Measurements from ENCODE around the gene NUP214. TPM values are rescaled to one million over a fixed set of nuclear protein-coding genes. Genes with fewer than 3 reads are reported as not detected.
"Not testable (repeated sequence)": the region's sequence is repeated elsewhere in the genome, so short reads cannot be mapped to it uniquely, and the experiment has no call there.

The NUP214 gene
- total and polyA plus RNA-seq, 2 experiments from 2014 or later = 14.7 to 29.0 TPM

DNA sequence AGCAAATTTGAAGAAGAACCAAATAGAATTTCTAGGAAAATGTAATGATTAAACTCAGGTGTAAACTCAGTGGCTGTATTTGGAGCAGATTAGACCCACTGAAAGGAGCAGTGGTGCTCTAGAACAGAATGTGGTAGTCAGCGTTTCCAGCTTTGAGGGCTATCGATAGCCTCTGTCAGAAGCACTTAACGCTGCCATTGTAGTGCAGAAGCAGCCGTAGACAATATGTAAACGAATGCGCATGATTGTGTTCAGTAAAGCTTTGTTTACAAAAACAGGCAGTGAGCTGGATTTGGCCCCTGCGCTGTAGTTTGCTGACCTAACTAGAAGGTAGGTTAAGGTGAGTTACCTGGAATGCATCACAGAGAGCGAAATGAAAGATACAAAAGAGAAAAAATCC lies 78.9 kb downstream of the NUP214 start:
- Histone ChIP-seq H3K4me1 (ENCODE audit: low read depth) (no peaks in the 10 kb centered on the region), H3K27ac (no peak overlapping the region), H3K27me3 (no peaks in the 10 kb centered on the region), H3K36me3 (peaks cover 19% of the 10 kb centered on the region), H3K4me3 (no peak overlapping the region), H3K9me3 (ENCODE audit: low read depth) (no peaks in the 10 kb centered on the region)
- TF ChIP-seq, protein P1, sequence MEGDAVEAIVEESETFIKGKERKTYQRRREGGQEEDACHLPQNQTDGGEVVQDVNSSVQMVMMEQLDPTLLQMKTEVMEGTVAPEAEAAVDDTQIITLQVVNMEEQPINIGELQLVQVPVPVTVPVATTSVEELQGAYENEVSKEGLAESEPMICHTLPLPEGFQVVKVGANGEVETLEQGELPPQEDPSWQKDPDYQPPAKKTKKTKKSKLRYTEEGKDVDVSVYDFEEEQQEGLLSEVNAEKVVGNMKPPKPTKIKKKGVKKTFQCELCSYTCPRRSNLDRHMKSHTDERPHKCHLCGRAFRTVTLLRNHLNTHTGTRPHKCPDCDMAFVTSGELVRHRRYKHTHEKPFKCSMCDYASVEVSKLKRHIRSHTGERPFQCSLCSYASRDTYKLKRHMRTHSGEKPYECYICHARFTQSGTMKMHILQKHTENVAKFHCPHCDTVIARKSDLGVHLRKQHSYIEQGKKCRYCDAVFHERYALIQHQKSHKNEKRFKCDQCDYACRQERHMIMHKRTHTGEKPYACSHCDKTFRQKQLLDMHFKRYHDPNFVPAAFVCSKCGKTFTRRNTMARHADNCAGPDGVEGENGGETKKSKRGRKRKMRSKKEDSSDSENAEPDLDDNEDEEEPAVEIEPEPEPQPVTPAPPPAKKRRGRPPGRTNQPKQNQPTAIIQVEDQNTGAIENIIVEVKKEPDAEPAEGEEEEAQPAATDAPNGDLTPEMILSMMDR (IDR thresholded peaks at IDR 0.05; ENCODE audit: low read depth, low read length) = no peak
- DNase-seq (ENCODE audit: low read depth in 1 of 2, low spot score in 1 of 2) = no peak

DNA sequence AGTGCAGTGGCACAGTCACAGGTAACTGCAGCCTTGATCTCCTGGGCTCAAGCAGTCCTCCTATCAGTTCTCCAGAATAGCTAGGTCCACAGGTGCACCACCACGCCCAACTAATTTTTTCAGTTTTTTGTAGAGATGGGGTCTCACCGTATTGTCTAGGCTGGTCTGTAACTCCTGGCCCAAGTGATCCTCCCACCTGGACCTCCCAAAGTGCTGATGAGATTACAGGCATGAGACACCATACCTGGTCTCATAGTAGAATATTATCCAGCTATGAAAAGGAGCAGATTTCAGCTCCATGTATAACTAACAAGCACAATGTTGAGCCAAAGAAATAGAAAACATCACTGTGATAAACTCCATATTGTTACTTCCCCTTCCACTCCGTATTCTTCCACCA lies 81.1 kb downstream of the NUP214 start:
- H3K27ac ChIP-seq = no peak overlapping the region
- peaks cover 19% of the 10 kb centered on the region for H3K36me3 ChIP-seq
- H3K4me1 ChIP-seq (ENCODE audit: low read depth) = no peaks in the 10 kb centered on the region
- no peaks in the 10 kb centered on the region for H3K9me3 ChIP-seq (ENCODE audit: low read depth)
- DNase-seq (ENCODE audit: low read depth in 1 of 2, low spot score in 1 of 2) = no peak
- no peaks in the 10 kb centered on the region for H3K27me3 ChIP-seq
- H3K4me3 ChIP-seq = no peak overlapping the region
- TF ChIP-seq, protein P1 (IDR thresholded peaks at IDR 0.05; ENCODE audit: low read depth, low read length) = no peak

DNA sequence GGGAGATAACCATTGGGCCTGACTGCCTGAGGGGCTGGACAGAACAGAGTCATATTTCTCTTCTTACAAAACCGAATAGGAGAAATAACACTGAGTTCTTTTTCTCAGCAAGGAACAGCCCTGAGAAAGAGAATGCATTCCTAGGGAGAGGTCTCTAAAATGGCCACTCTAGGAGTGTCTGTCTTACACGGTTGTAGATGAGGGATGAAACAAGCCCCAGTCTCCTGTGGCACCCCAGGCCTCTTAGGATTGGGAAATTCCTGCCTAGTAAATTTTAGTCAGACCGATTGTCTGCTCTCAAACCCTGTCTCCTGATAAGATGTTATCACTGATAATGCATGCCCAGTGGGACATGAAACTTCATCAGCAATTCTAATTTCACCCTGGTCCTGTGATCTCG lies 86.5 kb downstream of the NUP214 start:
- H3K9me3 ChIP-seq (ENCODE audit: low read depth); H3K27ac ChIP-seq; H3K4me3 ChIP-seq; H3K4me1 ChIP-seq (ENCODE audit: low read depth); H3K27me3 ChIP-seq; DNase-seq (ENCODE audit: low read depth in 1 of 2, low spot score in 1 of 2): not testable (repeated sequence)
- H3K36me3 ChIP-seq = peaks cover 10% of the 10 kb centered on the region

DNA sequence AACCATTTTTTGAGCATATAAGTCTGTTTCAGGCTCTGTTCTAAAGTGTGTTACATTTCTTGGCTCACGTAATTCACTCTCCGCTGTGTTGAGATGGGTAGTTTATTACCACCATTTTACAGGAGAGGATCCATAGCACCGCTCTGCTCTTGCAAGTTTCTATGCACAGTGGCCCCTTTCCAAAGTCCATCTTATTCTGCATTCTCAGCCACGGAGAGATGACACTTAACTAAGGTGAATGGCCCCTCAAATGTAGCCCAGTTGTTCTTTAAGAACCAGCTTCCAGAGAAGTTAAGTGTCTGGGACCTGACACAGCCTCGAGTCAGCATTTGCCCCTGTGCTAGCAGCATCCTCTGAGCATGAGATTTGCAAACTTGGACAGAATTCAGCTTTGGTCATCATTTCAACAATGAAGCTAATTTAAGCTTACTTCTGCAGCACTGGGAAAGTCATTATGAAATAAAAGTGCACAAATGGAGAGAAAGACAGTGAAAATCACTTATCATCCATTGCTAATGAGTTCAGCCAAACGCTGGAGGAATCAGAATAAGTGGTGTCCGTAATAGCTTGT lies 89.0 kb downstream of the NUP214 start:
- TF ChIP-seq, protein P1 (IDR thresholded peaks at IDR 0.05; ENCODE audit: low read depth, low read length) = no peak
- no peak overlapping the region for H3K4me3 ChIP-seq
- H3K27me3 ChIP-seq = no peaks in the 10 kb centered on the region
- no peaks in the 10 kb centered on the region for H3K9me3 ChIP-seq (ENCODE audit: low read depth)
- no peak for DNase-seq (ENCODE audit: low read depth in 1 of 2, low spot score in 1 of 2)
- no peaks in the 10 kb centered on the region for H3K36me3 ChIP-seq
- H3K27ac ChIP-seq = no peak overlapping the region
- H3K4me1 ChIP-seq (ENCODE audit: low read depth) = peaks cover 17% of the 10 kb centered on the region

DNA sequence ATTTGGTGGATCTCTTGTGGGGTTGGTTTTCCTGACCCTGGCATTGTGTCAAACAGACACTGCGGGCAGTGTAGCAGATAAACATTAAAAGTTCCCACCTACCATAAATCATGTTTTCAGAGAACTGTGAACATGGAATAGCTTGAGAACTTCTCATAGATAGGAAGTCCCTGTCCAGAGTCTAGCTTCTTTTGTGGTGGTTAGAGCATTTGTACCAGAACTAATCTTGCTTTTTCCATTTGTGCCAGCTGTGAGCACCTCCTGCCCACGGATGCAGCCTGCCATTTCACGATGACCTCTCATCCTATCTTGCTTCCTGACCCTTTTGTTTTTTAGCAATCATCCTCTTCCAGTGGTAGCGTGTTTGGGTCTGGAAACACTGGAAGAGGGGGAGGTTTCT lies 89.5 kb downstream of the NUP214 start:
- Histone ChIP-seq H3K9me3 (ENCODE audit: low read depth) (no peaks in the 10 kb centered on the region), H3K27me3 (no peaks in the 10 kb centered on the region), H3K27ac (no peak overlapping the region), H3K36me3 (no peaks in the 10 kb centered on the region), H3K4me3 (no peak overlapping the region), H3K4me1 (ENCODE audit: low read depth) (peaks cover 17% of the 10 kb centered on the region)
- TF ChIP-seq, protein P1 (IDR thresholded peaks at IDR 0.05; ENCODE audit: low read depth, low read length) = no peak
- no peak for DNase-seq (ENCODE audit: low read depth in 1 of 2, low spot score in 1 of 2)

DNA sequence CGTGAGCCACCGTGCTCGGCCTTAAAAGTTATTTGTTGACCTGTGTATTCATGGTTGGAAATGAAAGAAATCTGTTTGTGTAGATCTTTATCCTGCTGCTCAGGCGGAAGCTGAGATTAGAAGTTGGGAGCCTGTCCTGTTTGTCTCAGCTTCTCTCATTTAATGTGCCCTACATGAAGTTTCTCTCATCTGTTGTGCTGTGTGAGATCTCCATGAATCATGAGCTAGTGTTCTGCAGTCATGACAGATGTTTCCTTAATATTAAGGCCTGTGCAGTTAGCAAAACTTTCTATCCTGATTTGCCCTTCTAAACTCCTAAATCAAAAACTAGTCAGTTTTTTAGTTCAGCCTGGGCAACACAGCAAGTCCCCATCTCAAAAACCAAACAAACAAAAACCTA lies 91.4 kb downstream of the NUP214 start:
- H3K36me3 ChIP-seq = no peaks in the 10 kb centered on the region
- TF ChIP-seq, protein P1 (IDR thresholded peaks at IDR 0.05; ENCODE audit: low read depth, low read length) = no peak
- H3K27me3 ChIP-seq = no peaks in the 10 kb centered on the region
- peak overlapping the region; percentile 55 for H3K27ac ChIP-seq
- DNase-seq (ENCODE audit: low read depth in 1 of 2, low spot score in 1 of 2) = no peak
- H3K9me3 ChIP-seq (ENCODE audit: low read depth) = no peaks in the 10 kb centered on the region
- H3K4me1 ChIP-seq (ENCODE audit: low read depth) = peaks cover 17% of the 10 kb centered on the region
- no peak overlapping the region for H3K4me3 ChIP-seq

All from cardiac muscle cell (in vitro differentiated cells and primary cell).